Calu3 (cell line): ENCODE results near the gene UBALD1. TPM values are rescaled to one million over a fixed set of nuclear protein-coding genes. Genes with fewer than 3 reads are reported as not detected.
"Not testable (repeated sequence)": the region's sequence is repeated elsewhere in the genome, so short reads cannot be mapped to it uniquely, and the experiment has no call there.

Experiments used
- BruUV-seq: library from RNA; stranded (reverse); fragments of 400-500 nt; replicated peaks from 2 replicates; lab custom pipeline; 2021; lab: Mats Ljungman, UMichigan
- CTCF ChIA-PET: fragments of 300-600 bp; sonication (Branson Sonifier 250); formaldehyde crosslinking; loops from one replicate; lab custom pipeline; 2022; ENCODE audit warnings: antibody characterized with exemption; lab: Charles Lee
- DNase-seq: peaks from one replicate; pipeline ENCODE4 v3.0.0; 2022
- H3K27ac Mint-ChIP-seq: one replicate; pipeline ENCODE4 v1.8.0; 2022; ENCODE audit warnings: mixed read lengths; ENCODE audit not compliant: unreplicated experiment
- H3K27me3 Mint-ChIP-seq: one replicate; pipeline ENCODE4 v1.8.0; 2022; ENCODE audit warnings: mixed read lengths; ENCODE audit not compliant: unreplicated experiment
- H3K36me3 Mint-ChIP-seq: one replicate; pipeline ENCODE4 v1.8.0; 2022; ENCODE audit warnings: mild to moderate bottlenecking, moderate library complexity, mixed read lengths; ENCODE audit not compliant: insufficient read depth, unreplicated experiment
- H3K4me1 Mint-ChIP-seq: one replicate; pipeline ENCODE4 v1.8.0; 2022; ENCODE audit warnings: mild to moderate bottlenecking, low read depth, mixed read lengths; ENCODE audit not compliant: unreplicated experiment
- H3K4me3 Mint-ChIP-seq: one replicate; pipeline ENCODE4 v1.8.0; 2022; ENCODE audit warnings: mild to moderate bottlenecking, low read depth, moderate library complexity, mixed read lengths; ENCODE audit not compliant: unreplicated experiment
- H3K9me3 Mint-ChIP-seq: one replicate; pipeline ENCODE4 v1.8.0; 2022; ENCODE audit warnings: low read depth, mixed read lengths; ENCODE audit not compliant: unreplicated experiment
- CTCF ChIP-seq: fragments of 200-600 bp; IDR thresholded peaks from one replicate; pipeline ENCODE4 v1.8.0; 2022; ENCODE audit warnings: antibody characterized with exemption; ENCODE audit not compliant: unreplicated experiment
- intact Hi-C: fragments of 100-400 bp; cut with micrococcal nuclease; formaldehyde crosslinking; loops from one replicate; pipeline ENCODE4 v1.10.0; 2022; ENCODE audit not compliant: unreplicated experiment
- total RNA-seq: library from RNA; stranded (reverse); gene quantifications from 2 replicates; pipeline ENCODE4 v1.2.3, GENCODE V29; 2022

UBALD1 gene
- total RNA-seq, 1 experiment from 2014 or later, result 54.4 TPM

- CTCF ChIA-PET, result no interaction called here
- Mint-ChIP-seq H3K9me3 (no peaks in the 10 kb centered on the region), H3K27ac (no peak overlapping the region), H3K4me1 (no peaks in the 10 kb centered on the region), H3K4me3 (no peak overlapping the region), H3K27me3 (peaks cover 3% of the 10 kb centered on the region), H3K36me3 (no peaks in the 10 kb centered on the region)
- no TSS peak for BruUV-seq
- intact Hi-C loops, result no loop called here
- no peak for DNase-seq
- TF ChIP-seq CTCF, result no peak
These were observed 34.4 kb downstream of the UBALD1 start for GRCh38 chr16:4580250-4580649.

GRCh38 chr16:4578961-4579530, 35.6 kb downstream of the UBALD1 start:
- DNase-seq, result no peak
- Mint-ChIP-seq H3K9me3 (no peaks in the 10 kb centered on the region), H3K27me3 (no peaks in the 10 kb centered on the region), H3K27ac (no peak overlapping the region), H3K4me1 (no peaks in the 10 kb centered on the region), H3K36me3 (no peaks in the 10 kb centered on the region), H3K4me3 (no peak overlapping the region)
- intact Hi-C loops, result no loop called here
- TF ChIP-seq CTCF, result no peak
- no TSS peak for BruUV-seq
- CTCF ChIA-PET, result interaction anchor here (0.7 kb wide), 2 partner anchors 30 to 369 kb away, joined by 4 to 5 read pairs; no protein-coding TSS in a partner anchor

GRCh38 chr16:4576008-4576407, 38.7 kb downstream of the UBALD1 start:
- Mint-ChIP-seq H3K4me1 (no peaks in the 10 kb centered on the region), H3K27me3 (peaks cover 10% of the 10 kb centered on the region), H3K36me3 (no peaks in the 10 kb centered on the region), H3K4me3 (no peak overlapping the region), H3K27ac (no peak overlapping the region), H3K9me3 (no peaks in the 10 kb centered on the region)
- BruUV-seq, result no TSS peak
- no peak for DNase-seq
- CTCF ChIA-PET, result interaction anchor here (0.6 to 1.2 kb wide), 2 partner anchors 9 to 56 kb away, joined by 4 read pairs; no protein-coding TSS in a partner anchor
- TF ChIP-seq CTCF, result no peak
- intact Hi-C loops, result no loop called here

- no peak overlapping the region for H3K4me3 Mint-ChIP-seq
- BruUV-seq, result no TSS peak
These were observed 39.6 kb downstream of the UBALD1 start for GRCh38 chr16:4574919-4575705.

GRCh38 chr16:4573926-4574325, 40.8 kb downstream of the UBALD1 start:
- H3K27ac Mint-ChIP-seq, H3K4me3 Mint-ChIP-seq, BruUV-seq, intact Hi-C loops, CTCF ChIA-PET, H3K4me1 Mint-ChIP-seq, H3K9me3 Mint-ChIP-seq, DNase-seq, H3K36me3 Mint-ChIP-seq: not testable (repeated sequence)
- H3K27me3 Mint-ChIP-seq, result peaks cover 20% of the 10 kb centered on the region

More at GRCh38 chr16:4574919-4575705, 39.6 kb downstream of the UBALD1 start:
- intact Hi-C loops, result no loop called here
- Mint-ChIP-seq H3K9me3 (no peaks in the 10 kb centered on the region), H3K27ac (no peak overlapping the region), H3K36me3 (no peaks in the 10 kb centered on the region), H3K4me1 (no peaks in the 10 kb centered on the region), H3K27me3 (peaks cover 19% of the 10 kb centered on the region)
- no peak for TF ChIP-seq CTCF
- DNase-seq, result no peak
- CTCF ChIA-PET, result interaction anchor here (0.6 to 1.2 kb wide), 3 partner anchors 10 to 56 kb away, joined by 3 to 4 read pairs (median 4); no protein-coding TSS in a partner anchor
